Astrocyte (in vitro differentiated cells and primary cell): Measurements from ENCODE around the gene IL17B. TPM values are rescaled to one million over a fixed set of nuclear protein-coding genes. Genes with fewer than 3 reads are reported as not detected.

Experiments used
- total RNA-seq: library from RNA; stranded (reverse); gene quantifications from 2 replicates; pipeline ENCODE4 v1.2.1, GENCODE V29; 2021

IL17B gene
- total RNA-seq, 1 donor from 2014 or later: 0.54 TPM

Other genes starting within 250 kb of the IL17B start
- gene ABLIM3, start 237.8 kb downstream of the IL17B start, total RNA-seq: 3.9 and 6.4 TPM in 2 replicates
- gene AFAP1L1, start 107.4 kb downstream of the IL17B start, total RNA-seq: 7.6 and 8.3 TPM in 2 replicates
- 26.0 and 30.0 TPM in 2 replicates for gene GRPEL2, start 33.8 kb downstream of the IL17B start, total RNA-seq
- gene PCYOX1L, start 21.2 kb downstream of the IL17B start, total RNA-seq: 16.6 and 21.8 TPM in 2 replicates
- 384 and 392 TPM in 2 replicates for gene CSNK1A1, start 172.1 kb upstream of the IL17B start, total RNA-seq
- 1.4 and 2.3 TPM in 2 replicates for gene ARHGEF37, start 202.2 kb upstream of the IL17B start, total RNA-seq